Central memory CD8-positive, alpha-beta T cell (primary cell): ENCODE data around the gene ENC1.

Experiments
- ATAC-seq: fragments of 150-1000 bp; cut with Tn5 transposase; replicated peaks from 2 replicates; pipeline ENCODE4 v1.10.0; 2022; ENCODE audit warnings: mild to moderate bottlenecking, moderate FRiP score, moderate number of reproducible peaks; ENCODE audit not compliant: poor library complexity, severe bottlenecking; ENCODE audit errors: extremely low read depth
- DNase-seq, 2 donors: peaks; one replicate each; pipeline ENCODE4 v3.0.0; 2021; ENCODE audit warnings: low spot score in 2 of 2
- H3K27ac Mint-ChIP-seq: one replicate; pipeline ENCODE4 v1.8.0; 2022; ENCODE audit warnings: low read depth, mild to moderate bottlenecking, moderate library complexity, mixed read lengths
- H3K27me3 Mint-ChIP-seq: one replicate; pipeline ENCODE4 v1.8.0; 2022; ENCODE audit warnings: mixed read lengths
- H3K36me3 Mint-ChIP-seq: one replicate; pipeline ENCODE4 v1.8.0; 2022; ENCODE audit warnings: mild to moderate bottlenecking, moderate library complexity, mixed read lengths; ENCODE audit not compliant: insufficient read depth
- H3K4me1 Mint-ChIP-seq: one replicate; pipeline ENCODE4 v1.8.0; 2022; ENCODE audit warnings: mixed read lengths
- H3K4me3 Mint-ChIP-seq: one replicate; pipeline ENCODE4 v1.8.0; 2022; ENCODE audit warnings: mild to moderate bottlenecking, moderate library complexity, mixed read lengths
- H3K9me3 Mint-ChIP-seq: one replicate; pipeline ENCODE4 v1.8.0; 2022; ENCODE audit warnings: mixed read lengths

The ENC1 gene

GRCh38 chr5:74624501-74624900, 16.0 kb downstream of the ENC1 start:
- Mint-ChIP-seq H3K4me3 (no peak overlapping the region), H3K9me3 (no peaks in the 10 kb centered on the region), H3K27me3 (peaks cover 12% of the 10 kb centered on the region), H3K27ac (no peak overlapping the region), H3K36me3 (peaks cover 3% of the 10 kb centered on the region), H3K4me1 (peaks cover 9% of the 10 kb centered on the region)
- ATAC-seq (no peak), DNase-seq (no peak)

GRCh38 chr5:74623748-74624408, 16.6 kb downstream of the ENC1 start:
- no peak for ATAC-seq
- no peak overlapping the region for H3K27ac Mint-ChIP-seq
- H3K36me3 Mint-ChIP-seq, result peaks cover 3% of the 10 kb centered on the region
- no peaks in the 10 kb centered on the region for H3K9me3 Mint-ChIP-seq
- peaks cover 9% of the 10 kb centered on the region for H3K4me1 Mint-ChIP-seq
- peaks cover 18% of the 10 kb centered on the region for H3K27me3 Mint-ChIP-seq
- DNase-seq, result no peak
- H3K4me3 Mint-ChIP-seq, result no peak overlapping the region

- ATAC-seq (no peak), DNase-seq (no peak)
- H3K36me3 Mint-ChIP-seq, result peaks cover 3% of the 10 kb centered on the region
- H3K27ac Mint-ChIP-seq, result no peak overlapping the region
- no peak overlapping the region for H3K4me3 Mint-ChIP-seq
- H3K9me3 Mint-ChIP-seq, result no peaks in the 10 kb centered on the region
- H3K27me3 Mint-ChIP-seq, result peaks cover 19% of the 10 kb centered on the region
- peaks cover 7% of the 10 kb centered on the region for H3K4me1 Mint-ChIP-seq
Measured at GRCh38 chr5:74623006-74623611, 17.4 kb downstream of the ENC1 start.

GRCh38 chr5:74622122-74622521, 18.4 kb downstream of the ENC1 start:
- peaks cover 19% of the 10 kb centered on the region for H3K27me3 Mint-ChIP-seq
- no peak for ATAC-seq
- H3K27ac Mint-ChIP-seq, result no peak overlapping the region
- no peaks in the 10 kb centered on the region for H3K9me3 Mint-ChIP-seq
- no peaks in the 10 kb centered on the region for H3K36me3 Mint-ChIP-seq
- no peak overlapping the region for H3K4me3 Mint-ChIP-seq
- no peaks in the 10 kb centered on the region for H3K4me1 Mint-ChIP-seq
- no peak for DNase-seq

- Mint-ChIP-seq H3K4me1 (no peaks in the 10 kb centered on the region), H3K27ac (no peak overlapping the region), H3K27me3 (peaks cover 19% of the 10 kb centered on the region), H3K9me3 (no peaks in the 10 kb centered on the region), H3K4me3 (no peak overlapping the region), H3K36me3 (no peaks in the 10 kb centered on the region)
- ATAC-seq (no peak), DNase-seq (no peak)
Measured at GRCh38 chr5:74621492-74621891, 19.0 kb downstream of the ENC1 start.

- ATAC-seq (no peak), DNase-seq (no peak)
- Mint-ChIP-seq H3K27me3 (peaks cover 19% of the 10 kb centered on the region), H3K4me1 (no peaks in the 10 kb centered on the region), H3K36me3 (no peaks in the 10 kb centered on the region), H3K9me3 (no peaks in the 10 kb centered on the region), H3K4me3 (no peak overlapping the region), H3K27ac (no peak overlapping the region)
Measured at GRCh38 chr5:74619308-74619707, 21.2 kb downstream of the ENC1 start.

DNA sequence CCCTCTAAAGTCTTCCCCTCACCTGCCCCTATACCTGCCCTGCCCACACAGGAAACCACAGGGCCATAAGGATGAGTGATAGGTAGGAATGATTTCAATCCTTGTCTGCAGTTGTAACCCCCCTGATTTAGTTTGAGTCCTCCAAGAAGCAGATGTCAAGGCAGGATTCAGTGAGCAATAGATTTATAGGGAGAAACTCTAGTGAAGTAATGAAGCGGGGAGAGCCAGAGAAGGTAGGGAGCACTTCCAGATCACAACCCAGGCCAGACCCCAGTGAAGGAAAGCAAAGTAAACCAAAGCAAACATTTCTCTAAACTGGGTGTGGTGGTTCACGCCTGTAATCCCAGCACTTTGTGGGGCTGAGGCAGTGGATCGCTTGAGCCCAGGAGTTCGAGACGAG, 22.4 kb downstream of the ENC1 start:
- Mint-ChIP-seq H3K27me3 (peaks cover 19% of the 10 kb centered on the region), H3K36me3 (no peaks in the 10 kb centered on the region), H3K4me1 (no peaks in the 10 kb centered on the region), H3K9me3 (no peaks in the 10 kb centered on the region), H3K27ac (no peak overlapping the region), H3K4me3 (no peak overlapping the region)
- ATAC-seq, result no peak
- DNase-seq, result no peak

DNA sequence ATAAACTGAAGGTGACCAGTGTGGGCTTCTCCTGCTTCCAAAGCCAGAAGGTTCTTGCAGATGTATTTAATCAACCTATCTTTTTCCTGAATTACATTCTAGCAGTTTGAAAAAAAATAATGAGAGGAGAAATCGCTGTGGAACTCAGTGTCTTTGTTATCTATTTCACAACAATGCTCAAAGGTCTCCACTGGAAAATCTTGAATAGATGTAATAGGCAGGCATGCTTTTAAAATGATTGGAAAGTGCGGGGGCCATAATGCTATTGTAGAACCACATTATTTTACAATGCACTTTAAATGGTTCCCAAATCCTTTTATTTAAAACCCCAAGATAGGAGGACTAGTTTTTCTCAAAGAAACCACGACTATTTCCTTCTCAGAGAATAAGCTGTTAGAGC, 23.3 kb downstream of the ENC1 start:
- Mint-ChIP-seq H3K27ac (no peak overlapping the region), H3K4me1 (no peaks in the 10 kb centered on the region), H3K27me3 (peaks cover 17% of the 10 kb centered on the region), H3K4me3 (no peak overlapping the region), H3K9me3 (no peaks in the 10 kb centered on the region), H3K36me3 (no peaks in the 10 kb centered on the region)
- DNase-seq (no peak), ATAC-seq (no peak)

GRCh38 chr5:74616236-74617146, 24.0 kb downstream of the ENC1 start:
- H3K4me1 Mint-ChIP-seq, result no peaks in the 10 kb centered on the region
- H3K36me3 Mint-ChIP-seq, result no peaks in the 10 kb centered on the region
- ATAC-seq (no peak), DNase-seq (no peak)
- no peak overlapping the region for H3K4me3 Mint-ChIP-seq
- H3K9me3 Mint-ChIP-seq, result no peaks in the 10 kb centered on the region
- H3K27me3 Mint-ChIP-seq, result peaks cover 10% of the 10 kb centered on the region
- H3K27ac Mint-ChIP-seq, result no peak overlapping the region

DNA sequence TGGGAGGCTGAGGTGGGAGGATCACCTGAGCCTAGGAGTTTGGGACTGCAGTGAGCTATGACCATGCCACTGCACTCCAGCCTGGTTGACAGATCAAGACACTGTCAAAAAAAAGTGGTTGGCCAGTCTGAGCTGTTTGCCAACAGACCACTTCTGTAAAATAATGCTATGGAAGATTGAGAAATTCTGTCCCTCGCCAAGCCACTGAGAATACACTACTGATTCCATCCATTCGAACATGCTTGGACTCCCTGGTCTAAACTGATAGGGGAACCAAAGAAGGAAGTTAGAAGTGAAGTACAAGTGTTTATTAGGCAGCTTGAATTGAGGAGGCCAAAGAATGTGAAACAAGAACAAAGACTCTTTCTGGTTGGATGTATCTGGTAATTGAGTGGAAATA, 27.2 kb downstream of the ENC1 start:
- no peaks in the 10 kb centered on the region for H3K9me3 Mint-ChIP-seq
- H3K27me3 Mint-ChIP-seq, result no peaks in the 10 kb centered on the region

DNA sequence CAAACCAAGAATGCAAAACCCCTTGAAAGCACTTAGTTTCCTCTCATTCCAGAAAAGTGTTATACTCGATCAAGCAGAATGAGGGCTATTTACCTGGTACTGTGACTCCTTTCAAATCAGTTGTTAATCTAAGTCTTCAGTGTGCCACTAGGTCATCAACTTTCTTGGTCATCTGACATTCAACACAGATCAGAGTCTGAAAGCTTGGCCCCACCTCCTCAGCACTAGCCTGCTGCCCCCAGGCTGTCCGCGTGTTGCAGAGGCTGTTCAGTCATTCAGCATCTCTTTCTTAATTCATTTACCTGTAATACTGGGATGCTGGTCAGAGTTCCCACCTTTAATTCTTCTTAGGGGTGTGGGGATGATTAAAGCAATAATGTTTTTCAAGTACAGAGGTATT, 28.5 kb downstream of the ENC1 start:
- Mint-ChIP-seq H3K4me3 (no peak overlapping the region), H3K4me1 (no peaks in the 10 kb centered on the region), H3K36me3 (no peaks in the 10 kb centered on the region), H3K9me3 (no peaks in the 10 kb centered on the region), H3K27ac (no peak overlapping the region), H3K27me3 (no peaks in the 10 kb centered on the region)
- ATAC-seq, result no peak
- DNase-seq, result no peak

More for the DNA sequence above, 27.2 kb downstream of the ENC1 start:
- no peaks in the 10 kb centered on the region for H3K4me1 Mint-ChIP-seq
- no peaks in the 10 kb centered on the region for H3K36me3 Mint-ChIP-seq
- DNase-seq (no peak), ATAC-seq (no peak)
- H3K27ac Mint-ChIP-seq, result no peak overlapping the region
- H3K4me3 Mint-ChIP-seq, result no peak overlapping the region

- ATAC-seq (no peak), DNase-seq (no peak)
- no peak overlapping the region for H3K4me3 Mint-ChIP-seq
- no peaks in the 10 kb centered on the region for H3K27me3 Mint-ChIP-seq
- H3K4me1 Mint-ChIP-seq, result no peaks in the 10 kb centered on the region
- H3K27ac Mint-ChIP-seq, result no peak overlapping the region
- H3K36me3 Mint-ChIP-seq, result no peaks in the 10 kb centered on the region
- H3K9me3 Mint-ChIP-seq, result no peaks in the 10 kb centered on the region
Measured at GRCh38 chr5:74608736-74609601, 31.6 kb downstream of the ENC1 start.
